Measurements from ENCODE around the gene GSK3B. TPM values are rescaled to one million over a fixed set of nuclear protein-coding genes. Genes with fewer than 3 reads are reported as not detected.

The GSK3B gene
- 43.3 and 46.5 TPM in 2 replicates for total RNA-seq (2014; rRNA removed)
- polyA plus RNA-seq (2012), result 22.8 TPM

DNA sequence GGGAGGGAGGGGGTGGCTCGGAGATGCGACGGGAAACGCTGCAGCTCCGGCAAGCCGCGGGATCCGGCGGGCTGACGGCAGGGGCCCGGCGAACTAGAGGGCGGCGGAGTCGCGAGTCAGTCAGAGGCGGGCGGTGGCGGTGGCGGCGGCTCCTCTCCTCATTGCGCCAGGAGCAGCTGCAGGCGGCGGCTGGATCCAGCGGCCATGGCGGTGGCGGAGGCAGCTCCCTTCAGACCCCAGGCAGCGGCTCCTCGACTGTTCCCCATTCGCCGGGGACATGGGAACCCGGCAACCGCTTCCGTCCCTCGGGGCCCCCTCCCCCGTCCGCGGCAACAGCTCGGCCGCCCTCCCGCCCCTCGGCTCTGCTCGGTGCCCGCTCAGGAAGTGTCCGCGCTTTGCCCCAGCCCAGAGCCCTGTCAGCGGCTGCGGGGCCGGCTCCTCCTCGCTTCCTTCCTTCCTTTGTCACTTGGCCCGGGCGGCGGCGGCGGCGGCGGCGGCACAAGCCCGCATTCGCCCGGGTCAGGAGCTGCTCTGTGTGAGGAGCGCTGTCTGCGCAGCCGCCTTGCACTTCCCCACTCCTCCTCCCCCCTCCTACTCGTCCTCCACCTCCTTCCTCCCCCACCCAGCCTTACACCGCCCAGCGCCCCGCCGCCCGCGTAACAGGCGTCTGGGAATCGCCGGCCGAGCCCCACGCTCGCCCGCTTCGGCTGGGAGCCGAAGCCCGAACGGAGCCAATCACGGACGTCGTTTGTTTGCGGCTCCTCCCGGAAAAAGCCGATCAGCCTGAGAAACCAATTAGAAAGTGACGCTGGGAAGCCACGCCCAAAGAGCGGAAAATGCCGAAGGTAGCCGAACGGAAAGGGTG is at the start of gene GSK3B:
Gene GSK3B, minus strand, starts transcription at position 537 of the 865 bp plus-strand sequence. CDS start 1,013 bp downstream, outside the sequence.
- no peak for DNase-seq (ENCODE audit: low read depth)

- DNase-seq (ENCODE audit: low read depth), result no peak
These were observed 49.4 kb upstream of the GSK3B start for GRCh38 chr3:120143676-120144075.

- no peak for DNase-seq (ENCODE audit: low read depth)
These were observed 48.0 kb upstream of the GSK3B start for GRCh38 chr3:120142236-120142635.

GRCh38 chr3:120140098-120140742 is 46.0 kb upstream of the GSK3B start:
- no peak for DNase-seq (ENCODE audit: low read depth)

GRCh38 chr3:120139140-120139539 is 44.9 kb upstream of the GSK3B start:
- DNase-seq (ENCODE audit: low read depth), result no peak

GRCh38 chr3:120137548-120137947 is 43.3 kb upstream of the GSK3B start:
- DNase-seq (ENCODE audit: low read depth), result no peak

GRCh38 chr3:120130656-120131055 is 36.4 kb upstream of the GSK3B start:
- DNase-seq (ENCODE audit: low read depth), result no peak

- peak; percentile 43 for DNase-seq (ENCODE audit: low read depth)
These were observed 35.7 kb upstream of the GSK3B start for GRCh38 chr3:120129718-120130513.

- no peak for DNase-seq (ENCODE audit: low read depth)
These were observed 34.8 kb upstream of the GSK3B start for GRCh38 chr3:120129051-120129450.

GRCh38 chr3:120125992-120126391 is 31.7 kb upstream of the GSK3B start:
- no peak for DNase-seq (ENCODE audit: low read depth)

DNA sequence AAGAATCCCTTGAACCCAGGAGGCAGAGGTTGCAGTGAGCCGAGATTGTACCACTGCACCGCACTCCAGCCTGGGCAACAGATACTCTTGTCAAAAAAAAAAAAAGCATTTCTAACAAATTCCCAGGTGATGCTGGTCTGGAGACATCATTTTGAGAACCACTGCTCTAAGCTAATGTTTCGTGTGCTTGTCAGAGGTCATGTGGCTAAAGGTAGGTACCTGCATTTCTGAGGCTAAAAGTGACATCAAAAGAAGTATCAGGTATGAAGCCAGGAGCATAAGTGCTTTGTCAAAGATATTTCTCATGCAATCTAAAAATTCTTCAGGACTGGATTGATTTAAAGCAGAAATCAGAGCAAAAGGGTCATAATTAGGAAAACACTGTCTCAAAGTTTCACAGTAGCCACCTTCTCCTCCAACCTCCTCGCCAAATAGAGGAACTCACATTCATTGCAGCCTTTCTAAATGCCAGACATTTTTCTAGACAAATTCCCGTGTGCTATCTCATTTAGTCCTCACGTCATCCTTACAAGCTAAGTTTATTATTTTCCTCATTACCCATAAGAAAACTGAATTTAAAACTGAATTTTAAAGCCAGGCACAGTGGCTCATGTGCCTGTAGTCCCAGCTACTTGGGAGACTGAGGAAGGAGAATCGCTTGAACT is 25.7 kb upstream of the GSK3B start:
- DNase-seq (ENCODE audit: low read depth), result no peak

DNA sequence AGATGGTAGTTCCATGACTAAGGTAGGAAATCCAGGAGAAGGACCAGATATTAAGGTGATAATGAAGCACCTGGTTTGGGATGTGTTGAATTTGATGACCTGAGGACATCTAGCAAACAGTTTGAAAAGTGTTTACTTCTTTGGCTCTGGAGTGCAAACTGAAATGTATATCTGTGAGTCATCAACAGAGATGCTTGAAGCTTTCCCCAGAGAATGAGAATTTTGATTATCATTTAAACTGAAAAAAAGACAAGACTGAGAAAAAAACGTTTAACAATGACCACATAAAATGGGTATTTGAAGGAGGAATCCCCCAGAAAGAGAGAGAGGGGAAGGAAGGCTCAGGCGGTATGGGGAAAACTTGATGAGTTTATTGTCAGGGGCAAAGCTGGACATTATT is 20.7 kb upstream of the GSK3B start:
- peak; percentile 40 for DNase-seq (ENCODE audit: low read depth)

GRCh38 chr3:120114376-120114775 is 20.1 kb upstream of the GSK3B start:
- no peak for DNase-seq (ENCODE audit: low read depth)

DNA sequence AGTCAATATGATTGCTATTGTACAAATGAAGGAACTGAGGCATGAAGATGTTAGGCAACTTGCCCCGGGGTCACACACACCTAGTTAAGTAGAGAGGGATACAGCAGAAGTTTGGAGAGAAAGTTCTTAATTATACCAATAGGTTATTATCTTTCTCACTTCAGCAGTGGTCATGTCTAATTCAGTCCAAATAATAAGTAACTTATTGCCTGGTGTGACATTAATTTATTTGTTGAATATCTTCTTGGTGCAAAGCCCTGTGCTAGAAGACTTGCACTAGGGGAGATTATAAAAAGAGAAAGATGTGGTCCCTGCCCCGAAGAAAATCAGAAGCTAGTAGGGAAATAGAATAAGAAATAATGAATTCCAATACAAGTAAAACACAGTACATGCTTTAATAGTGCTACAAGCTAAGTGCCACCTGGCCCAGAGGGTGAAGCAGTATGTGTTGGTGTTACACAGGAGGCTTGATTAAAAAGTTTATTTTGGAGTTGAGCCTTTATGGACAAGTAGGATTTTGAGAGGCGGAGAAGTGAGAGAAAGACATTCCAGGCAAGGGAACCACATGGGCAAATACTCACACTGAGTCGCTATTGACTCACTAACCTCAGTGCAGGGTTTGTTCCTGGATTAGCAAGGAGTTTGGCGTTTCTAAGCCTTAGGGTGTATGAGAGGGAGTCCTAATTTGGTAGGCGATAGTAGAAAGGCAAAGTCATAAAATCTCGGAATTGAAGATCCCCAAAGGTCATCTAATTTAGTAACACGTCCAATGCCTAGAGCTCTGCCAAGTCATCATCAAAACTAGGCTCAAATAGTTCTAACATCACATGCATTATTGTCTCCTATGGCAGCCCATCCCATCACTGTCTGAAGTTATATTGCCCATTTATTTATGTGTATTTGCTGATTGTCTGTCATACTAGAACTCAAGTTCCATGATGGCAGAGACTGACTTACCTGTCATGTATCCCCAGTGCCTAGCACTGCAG is 19.2 kb upstream of the GSK3B start:
- peak; percentile 88 for DNase-seq (ENCODE audit: low read depth)

- DNase-seq (ENCODE audit: low read depth), result no peak
These were observed 17.7 kb upstream of the GSK3B start for GRCh38 chr3:120111898-120112297.

DNA sequence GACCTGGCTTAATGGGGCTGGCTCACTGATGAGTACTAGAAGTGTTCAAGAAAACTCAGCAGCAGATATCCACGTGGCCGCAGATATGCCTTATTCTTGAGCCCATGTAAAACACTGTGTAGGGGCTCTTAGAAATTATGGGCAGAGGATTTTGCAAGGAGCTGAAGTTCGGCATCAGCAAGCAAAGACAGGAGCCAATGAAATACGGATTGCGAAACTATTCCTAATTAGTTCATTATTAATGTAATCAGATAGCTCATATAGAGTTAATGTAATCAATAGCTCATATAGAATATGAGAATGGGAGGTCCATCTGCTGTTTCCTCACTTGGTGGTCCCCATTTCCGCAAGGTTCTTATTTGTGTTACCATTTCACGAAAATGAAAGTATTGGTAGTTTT is 9.0 kb upstream of the GSK3B start:
- no peak for DNase-seq (ENCODE audit: low read depth)

DNA sequence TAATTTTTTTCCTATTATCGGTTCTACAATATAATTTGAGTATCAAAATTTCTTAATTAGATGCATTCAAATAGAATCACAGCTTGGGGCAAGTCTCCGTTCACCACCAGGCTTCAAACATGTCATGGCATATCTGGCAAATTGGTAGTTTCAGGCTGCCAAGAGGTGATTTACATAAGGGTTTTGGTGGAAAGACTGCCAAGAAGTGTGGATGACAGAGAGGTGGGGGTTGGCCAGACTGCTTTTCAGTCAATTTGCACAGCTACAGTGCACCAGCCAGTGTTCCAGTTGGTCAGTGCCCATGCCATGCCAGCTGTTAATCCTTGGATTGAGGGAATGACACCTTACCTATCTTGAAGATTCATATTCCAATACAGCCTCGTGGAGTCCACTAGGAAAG is 8.4 kb upstream of the GSK3B start:
- DNase-seq (ENCODE audit: low read depth), result no peak

DNA sequence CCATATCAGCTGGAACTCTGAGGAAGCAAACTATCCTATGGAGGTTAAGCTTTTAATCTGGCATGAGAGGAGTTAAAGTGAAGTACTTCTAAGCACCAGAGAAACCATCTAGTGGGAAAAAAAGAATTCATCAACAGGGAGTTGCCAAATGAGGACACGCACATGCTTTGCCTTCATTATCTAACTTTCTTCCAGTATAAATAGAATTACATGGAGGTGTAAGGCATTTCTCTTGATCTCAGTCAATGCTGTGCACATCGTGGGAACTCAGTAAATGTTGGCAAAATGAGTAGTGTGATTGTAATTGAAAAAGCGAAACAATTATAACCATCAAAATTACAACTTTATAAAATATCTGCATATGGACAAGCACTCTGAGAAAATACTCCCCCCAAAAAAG is 8.0 kb upstream of the GSK3B start:
- no peak for DNase-seq (ENCODE audit: low read depth)

DNA sequence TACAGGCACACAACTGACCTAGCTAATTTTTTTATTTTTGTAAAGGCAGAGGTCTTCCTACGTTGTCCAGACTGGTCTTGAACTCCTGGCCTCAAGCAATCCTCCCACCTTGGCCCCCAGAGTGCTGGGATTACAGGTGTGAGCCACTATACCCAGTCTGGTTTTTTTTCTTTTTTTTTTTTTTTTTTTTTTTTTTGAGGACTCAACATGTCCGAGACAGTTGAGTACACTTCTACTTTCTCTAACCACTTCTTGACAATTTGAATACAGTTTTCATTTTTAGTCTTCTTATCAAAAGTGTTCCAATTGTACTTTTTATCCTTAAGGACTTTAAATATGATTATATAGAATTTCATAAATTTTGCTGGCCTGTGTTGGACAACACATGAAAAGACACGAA is 7.4 kb upstream of the GSK3B start:
- no peak for DNase-seq (ENCODE audit: low read depth)

- no peak for DNase-seq (ENCODE audit: low read depth)
These were observed 6.5 kb upstream of the GSK3B start for GRCh38 chr3:120100711-120101110.

Measured in LHCN-M2 (cell line).